ENCODE results near the gene TMEM150C. TPM values are rescaled to one million over a fixed set of nuclear protein-coding genes. Genes with fewer than 3 reads are reported as not detected.

TMEM150C gene
- total and polyA plus RNA-seq, 4 donors = 4.8 to 8.7 (median 5.2) TPM

DNA sequence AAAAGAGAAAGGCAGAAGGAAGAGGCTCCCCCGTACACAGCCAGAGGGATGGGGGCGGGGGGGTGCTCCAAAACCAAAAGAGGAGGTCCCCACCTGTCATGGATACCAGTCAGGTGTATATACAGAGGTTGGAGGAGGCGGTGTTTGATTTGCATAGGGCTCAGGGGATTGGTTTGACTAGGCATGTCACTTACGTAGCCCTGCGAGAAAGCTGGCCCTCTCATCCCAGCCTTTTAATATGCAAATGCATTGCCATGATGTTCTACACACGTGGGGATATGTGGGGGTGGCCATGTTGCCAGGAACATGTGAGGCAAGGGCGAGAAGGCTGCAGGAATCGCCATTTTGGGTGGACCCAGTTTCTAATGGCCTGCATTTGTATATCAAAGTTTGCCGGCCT, 38.6 kb downstream of the TMEM150C start:
- H3K9ac ChIP-seq (ENCODE audit: low read depth in 1 of 2, low read length in 2 of 2) = no peak overlapping the region
- 94% methylated on average over 9 of the region's 9 CpGs for WGBS
- no peak overlapping the region for H3K4me3 ChIP-seq (ENCODE audit: low read depth in 1 of 3, low read length in 3 of 3)
- peaks cover 0 to 13% (median 11%) of the 10 kb centered on the region in 4 donors for H3K4me1 ChIP-seq (ENCODE audit: control insufficient read depth in 4 of 4, insufficient read depth in 4 of 4, low read length in 3 of 4)
- H3K27me3 ChIP-seq (ENCODE audit: control insufficient read depth in 4 of 4, insufficient read depth in 4 of 4, low read length in 3 of 4) = no peaks in the 10 kb centered on the region
- TF ChIP-seq JUND (IDR thresholded peaks at IDR 0.05) (no peak), RXRA (IDR thresholded peaks at IDR 0.05) (no peak), RAD21 (IDR thresholded peaks at IDR 0.05) (no peak), GABPA (IDR thresholded peaks at IDR 0.05 in 1 of 2, conservative IDR thresholded peaks at IDR 0.05 in 1 of 2) (no peak), HNF4G (IDR thresholded peaks at IDR 0.05) (no peak)
- TF ChIP-seq, protein P1, sequence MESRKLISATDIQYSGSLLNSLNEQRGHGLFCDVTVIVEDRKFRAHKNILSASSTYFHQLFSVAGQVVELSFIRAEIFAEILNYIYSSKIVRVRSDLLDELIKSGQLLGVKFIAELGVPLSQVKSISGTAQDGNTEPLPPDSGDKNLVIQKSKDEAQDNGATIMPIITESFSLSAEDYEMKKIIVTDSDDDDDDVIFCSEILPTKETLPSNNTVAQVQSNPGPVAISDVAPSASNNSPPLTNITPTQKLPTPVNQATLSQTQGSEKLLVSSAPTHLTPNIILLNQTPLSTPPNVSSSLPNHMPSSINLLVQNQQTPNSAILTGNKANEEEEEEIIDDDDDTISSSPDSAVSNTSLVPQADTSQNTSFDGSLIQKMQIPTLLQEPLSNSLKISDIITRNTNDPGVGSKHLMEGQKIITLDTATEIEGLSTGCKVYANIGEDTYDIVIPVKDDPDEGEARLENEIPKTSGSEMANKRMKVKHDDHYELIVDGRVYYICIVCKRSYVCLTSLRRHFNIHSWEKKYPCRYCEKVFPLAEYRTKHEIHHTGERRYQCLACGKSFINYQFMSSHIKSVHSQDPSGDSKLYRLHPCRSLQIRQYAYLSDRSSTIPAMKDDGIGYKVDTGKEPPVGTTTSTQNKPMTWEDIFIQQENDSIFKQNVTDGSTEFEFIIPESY (IDR thresholded peaks at IDR 0.05) = no peak
- TF ChIP-seq, protein P2, sequence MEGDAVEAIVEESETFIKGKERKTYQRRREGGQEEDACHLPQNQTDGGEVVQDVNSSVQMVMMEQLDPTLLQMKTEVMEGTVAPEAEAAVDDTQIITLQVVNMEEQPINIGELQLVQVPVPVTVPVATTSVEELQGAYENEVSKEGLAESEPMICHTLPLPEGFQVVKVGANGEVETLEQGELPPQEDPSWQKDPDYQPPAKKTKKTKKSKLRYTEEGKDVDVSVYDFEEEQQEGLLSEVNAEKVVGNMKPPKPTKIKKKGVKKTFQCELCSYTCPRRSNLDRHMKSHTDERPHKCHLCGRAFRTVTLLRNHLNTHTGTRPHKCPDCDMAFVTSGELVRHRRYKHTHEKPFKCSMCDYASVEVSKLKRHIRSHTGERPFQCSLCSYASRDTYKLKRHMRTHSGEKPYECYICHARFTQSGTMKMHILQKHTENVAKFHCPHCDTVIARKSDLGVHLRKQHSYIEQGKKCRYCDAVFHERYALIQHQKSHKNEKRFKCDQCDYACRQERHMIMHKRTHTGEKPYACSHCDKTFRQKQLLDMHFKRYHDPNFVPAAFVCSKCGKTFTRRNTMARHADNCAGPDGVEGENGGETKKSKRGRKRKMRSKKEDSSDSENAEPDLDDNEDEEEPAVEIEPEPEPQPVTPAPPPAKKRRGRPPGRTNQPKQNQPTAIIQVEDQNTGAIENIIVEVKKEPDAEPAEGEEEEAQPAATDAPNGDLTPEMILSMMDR (IDR thresholded peaks at IDR 0.05; ENCODE audit: low read depth, low read length, missing input control) = no peak
- TF ChIP-seq, protein P3, sequence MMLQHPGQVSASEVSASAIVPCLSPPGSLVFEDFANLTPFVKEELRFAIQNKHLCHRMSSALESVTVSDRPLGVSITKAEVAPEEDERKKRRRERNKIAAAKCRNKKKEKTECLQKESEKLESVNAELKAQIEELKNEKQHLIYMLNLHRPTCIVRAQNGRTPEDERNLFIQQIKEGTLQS (IDR thresholded peaks at IDR 0.05) = no peak
- no peak overlapping the region for H3K27ac ChIP-seq (ENCODE audit: low read depth in 1 of 2, low read length in 2 of 2)
- H3K9me3 ChIP-seq (ENCODE audit: control insufficient read depth in 4 of 4, low read length in 3 of 4) = no peaks in the 10 kb centered on the region
- DNase-seq (ENCODE audit: low spot score) = no peak
- H3K36me3 ChIP-seq (ENCODE audit: control insufficient read depth in 4 of 4, insufficient read depth in 3 of 4, low read depth in 1 of 4, low read length in 3 of 4) = no peaks in the 10 kb centered on the region

DNA sequence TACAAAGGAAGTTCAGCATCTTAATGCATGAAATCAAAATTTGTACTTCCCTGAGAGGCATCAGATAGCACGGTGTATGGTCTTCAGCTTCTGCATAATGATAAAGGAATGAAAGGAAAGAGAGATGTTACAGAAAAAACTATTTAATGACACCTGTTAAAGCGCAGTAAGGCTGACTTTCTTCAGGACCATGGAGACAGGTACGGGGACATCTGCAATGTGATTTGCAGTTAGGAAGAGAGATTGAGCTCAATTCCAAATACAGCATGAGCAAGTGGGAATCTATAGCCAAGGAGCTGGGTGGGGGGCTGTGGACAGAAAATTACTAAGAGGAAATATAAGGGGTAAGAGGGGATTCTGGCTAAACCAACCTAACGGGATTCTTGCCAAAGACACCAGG, 39.3 kb downstream of the TMEM150C start:
- H3K4me3 ChIP-seq (ENCODE audit: low read depth in 1 of 3, low read length in 3 of 3) = no peak overlapping the region
- H3K36me3 ChIP-seq (ENCODE audit: control insufficient read depth in 4 of 4, insufficient read depth in 3 of 4, low read depth in 1 of 4, low read length in 3 of 4) = no peaks in the 10 kb centered on the region
- H3K27ac ChIP-seq (ENCODE audit: low read depth in 1 of 2, low read length in 2 of 2) = no peak overlapping the region
- no peak overlapping the region for H3K9ac ChIP-seq (ENCODE audit: low read depth in 1 of 2, low read length in 2 of 2)
- no peaks in the 10 kb centered on the region for H3K9me3 ChIP-seq (ENCODE audit: control insufficient read depth in 4 of 4, low read length in 3 of 4)
- TF ChIP-seq RXRA (IDR thresholded peaks at IDR 0.05) (no peak), FOXA1 (IDR thresholded peaks at IDR 0.05) (no peak), JUND (IDR thresholded peaks at IDR 0.05) (no peak), HNF4G (IDR thresholded peaks at IDR 0.05) (no peak), EGR1 (IDR thresholded peaks at IDR 0.05; ENCODE audit: low read depth in 2 of 2) (no peak), NR2F2 (IDR thresholded peaks at IDR 0.05) (no peak), YY1 (IDR thresholded peaks at IDR 0.05) (no peak), HNF4A (conservative IDR thresholded peaks at IDR 0.05) (no peak), SP1 (IDR thresholded peaks at IDR 0.05) (no peak), GABPA (IDR thresholded peaks at IDR 0.05 in 1 of 2, conservative IDR thresholded peaks at IDR 0.05 in 1 of 2) (no peak), FOXA2 (IDR thresholded peaks at IDR 0.05) (no peak), RAD21 (IDR thresholded peaks at IDR 0.05) (no peak)
- TF ChIP-seq, protein P1 (IDR thresholded peaks at IDR 0.05) = no peak
- TF ChIP-seq, protein P4, sequence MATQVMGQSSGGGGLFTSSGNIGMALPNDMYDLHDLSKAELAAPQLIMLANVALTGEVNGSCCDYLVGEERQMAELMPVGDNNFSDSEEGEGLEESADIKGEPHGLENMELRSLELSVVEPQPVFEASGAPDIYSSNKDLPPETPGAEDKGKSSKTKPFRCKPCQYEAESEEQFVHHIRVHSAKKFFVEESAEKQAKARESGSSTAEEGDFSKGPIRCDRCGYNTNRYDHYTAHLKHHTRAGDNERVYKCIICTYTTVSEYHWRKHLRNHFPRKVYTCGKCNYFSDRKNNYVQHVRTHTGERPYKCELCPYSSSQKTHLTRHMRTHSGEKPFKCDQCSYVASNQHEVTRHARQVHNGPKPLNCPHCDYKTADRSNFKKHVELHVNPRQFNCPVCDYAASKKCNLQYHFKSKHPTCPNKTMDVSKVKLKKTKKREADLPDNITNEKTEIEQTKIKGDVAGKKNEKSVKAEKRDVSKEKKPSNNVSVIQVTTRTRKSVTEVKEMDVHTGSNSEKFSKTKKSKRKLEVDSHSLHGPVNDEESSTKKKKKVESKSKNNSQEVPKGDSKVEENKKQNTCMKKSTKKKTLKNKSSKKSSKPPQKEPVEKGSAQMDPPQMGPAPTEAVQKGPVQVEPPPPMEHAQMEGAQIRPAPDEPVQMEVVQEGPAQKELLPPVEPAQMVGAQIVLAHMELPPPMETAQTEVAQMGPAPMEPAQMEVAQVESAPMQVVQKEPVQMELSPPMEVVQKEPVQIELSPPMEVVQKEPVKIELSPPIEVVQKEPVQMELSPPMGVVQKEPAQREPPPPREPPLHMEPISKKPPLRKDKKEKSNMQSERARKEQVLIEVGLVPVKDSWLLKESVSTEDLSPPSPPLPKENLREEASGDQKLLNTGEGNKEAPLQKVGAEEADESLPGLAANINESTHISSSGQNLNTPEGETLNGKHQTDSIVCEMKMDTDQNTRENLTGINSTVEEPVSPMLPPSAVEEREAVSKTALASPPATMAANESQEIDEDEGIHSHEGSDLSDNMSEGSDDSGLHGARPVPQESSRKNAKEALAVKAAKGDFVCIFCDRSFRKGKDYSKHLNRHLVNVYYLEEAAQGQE (IDR thresholded peaks at IDR 0.05) = no peak
- TF ChIP-seq, protein P5, sequence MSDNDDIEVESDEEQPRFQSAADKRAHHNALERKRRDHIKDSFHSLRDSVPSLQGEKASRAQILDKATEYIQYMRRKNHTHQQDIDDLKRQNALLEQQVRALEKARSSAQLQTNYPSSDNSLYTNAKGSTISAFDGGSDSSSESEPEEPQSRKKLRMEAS (IDR thresholded peaks at IDR 0.05) = no peak
- TF ChIP-seq, protein P2 (IDR thresholded peaks at IDR 0.05; ENCODE audit: low read depth, low read length, missing input control) = no peak
- H3K27me3 ChIP-seq (ENCODE audit: control insufficient read depth in 4 of 4, insufficient read depth in 4 of 4, low read length in 3 of 4) = no peaks in the 10 kb centered on the region
- H3K4me1 ChIP-seq (ENCODE audit: control insufficient read depth in 4 of 4, insufficient read depth in 4 of 4, low read length in 3 of 4) = peaks cover 0 to 10% (median 8%) of the 10 kb centered on the region in 4 donors
- WGBS = 98% methylated on average over 4 of the region's 4 CpGs
- no peak for DNase-seq (ENCODE audit: low spot score)

Measured in liver (tissue), 9 donors.